HG02981 (cell line): Measurements from ENCODE around the gene SLC43A3.
"Not testable (repeated sequence)": the region's sequence is repeated elsewhere in the genome, so short reads cannot be mapped to it uniquely, and the experiment has no call there.

Experiments
- ATAC-seq: cut with Tn5 transposase; IDR thresholded peaks from one replicate; pipeline ENCODE4 v1.9.1; 2021; ENCODE audit warnings: mild to moderate bottlenecking, moderate library complexity; ENCODE audit not compliant: unreplicated experiment

Gene SLC43A3

GRCh38 chr11:57387289-57388030, 39.5 kb downstream of the SLC43A3 start:
- no peak for ATAC-seq

DNA sequence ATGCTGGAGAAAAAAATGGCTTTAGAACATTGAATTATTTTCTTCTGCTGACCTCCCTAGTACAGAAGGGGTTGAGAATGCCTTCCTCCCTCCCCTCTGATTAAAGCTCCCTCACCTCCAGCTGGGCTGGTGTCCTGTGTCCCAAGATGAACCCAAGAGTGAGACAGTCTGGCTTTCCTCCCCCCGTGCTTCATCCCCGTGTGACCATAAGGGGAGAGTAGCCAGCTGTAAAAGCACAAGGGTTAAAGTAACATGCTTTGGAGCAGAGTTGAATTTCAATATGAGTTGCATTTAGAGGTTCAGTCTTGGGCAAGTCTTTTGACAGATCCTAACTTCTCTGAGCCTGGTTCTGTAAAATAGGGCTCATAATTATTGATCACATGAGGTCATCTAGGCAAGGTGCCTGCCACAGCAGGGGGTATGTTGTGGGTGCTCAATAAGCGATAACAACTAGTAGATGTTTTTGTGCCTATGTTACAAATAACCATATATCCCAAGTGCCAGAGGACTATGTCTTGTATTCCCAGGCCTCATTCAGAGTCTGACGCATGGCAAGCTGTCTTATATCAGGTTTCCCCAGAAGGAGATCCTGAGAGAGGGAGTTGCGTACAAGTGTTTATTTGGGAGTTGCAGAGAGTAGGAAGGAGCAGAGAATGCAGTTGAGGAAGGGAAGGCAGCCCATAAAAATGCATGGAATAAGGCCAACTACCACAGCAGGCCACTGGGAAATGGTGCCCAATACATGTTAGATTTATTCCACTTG, 40.6 kb downstream of the SLC43A3 start:
- no peak for ATAC-seq

GRCh38 chr11:57380975-57381374, 45.9 kb downstream of the SLC43A3 start, which contains the start of gene PRG3:
Gene PRG3, minus strand, starts transcription at chr11:57381150. Its CDS starts 442 bp downstream, at chr11:57380708.
- ATAC-seq: no peak

DNA sequence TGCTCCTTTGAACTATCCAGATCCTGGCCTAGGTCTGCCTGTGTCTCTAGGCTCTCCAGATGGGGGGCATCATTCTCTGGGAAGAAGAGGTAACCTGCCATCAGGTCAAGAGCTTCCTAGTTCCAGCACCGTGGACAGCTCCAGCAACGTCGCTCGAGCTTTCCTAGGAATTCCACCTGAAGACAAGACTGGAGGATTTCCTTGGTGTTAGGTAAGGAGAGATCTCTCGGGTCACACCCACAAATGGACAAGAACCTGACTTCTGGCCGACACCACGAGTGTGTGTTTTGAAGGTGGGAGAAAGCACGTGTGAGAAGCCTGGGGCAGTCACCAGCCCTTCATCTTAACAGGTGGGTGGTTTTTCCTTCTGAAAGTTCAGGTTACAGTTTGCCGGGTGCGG, 47.2 kb downstream of the SLC43A3 start:
- ATAC-seq: no peak

DNA sequence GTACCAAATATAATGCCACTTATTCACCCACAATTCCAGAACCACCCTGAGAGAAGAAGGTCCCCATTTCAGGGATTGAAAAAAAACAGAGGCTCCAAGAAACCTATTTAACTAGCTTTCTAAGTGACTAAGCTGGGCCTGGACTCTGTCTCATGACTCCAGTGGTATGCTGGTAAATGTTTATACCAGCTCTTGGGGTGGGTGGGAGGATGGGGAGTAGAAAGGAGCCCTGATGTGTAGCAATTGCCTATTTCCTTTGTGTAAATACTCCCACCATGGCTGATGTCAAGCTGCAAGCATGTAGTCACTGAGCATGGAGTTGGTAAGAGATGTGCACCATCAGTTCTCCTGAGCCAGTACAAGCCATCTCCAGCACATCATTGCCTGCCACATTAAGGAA, 48.7 kb downstream of the SLC43A3 start:
- no peak for ATAC-seq

DNA sequence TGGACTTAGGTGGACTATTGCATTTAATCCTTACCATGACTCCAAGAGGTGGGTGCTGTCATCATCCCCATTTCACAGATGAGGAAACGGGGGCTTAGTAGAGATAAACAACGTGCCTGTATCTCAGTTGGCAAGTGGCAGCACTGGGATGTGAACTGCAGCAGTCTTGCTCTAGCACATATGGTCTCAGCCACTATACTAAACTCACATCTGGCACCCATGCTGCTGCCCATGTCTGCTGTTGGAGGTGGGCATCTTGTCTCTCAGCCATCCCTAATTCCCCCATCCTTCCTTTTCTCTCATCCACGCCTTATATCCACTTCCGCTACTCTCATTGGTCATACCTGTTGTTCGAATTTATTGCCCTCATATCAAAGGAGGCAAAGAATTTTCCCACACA, 49.8 kb downstream of the SLC43A3 start:
- ATAC-seq: no peak

GRCh38 chr11:57376095-57377090, 50.5 kb downstream of the SLC43A3 start:
- ATAC-seq: no peak

DNA sequence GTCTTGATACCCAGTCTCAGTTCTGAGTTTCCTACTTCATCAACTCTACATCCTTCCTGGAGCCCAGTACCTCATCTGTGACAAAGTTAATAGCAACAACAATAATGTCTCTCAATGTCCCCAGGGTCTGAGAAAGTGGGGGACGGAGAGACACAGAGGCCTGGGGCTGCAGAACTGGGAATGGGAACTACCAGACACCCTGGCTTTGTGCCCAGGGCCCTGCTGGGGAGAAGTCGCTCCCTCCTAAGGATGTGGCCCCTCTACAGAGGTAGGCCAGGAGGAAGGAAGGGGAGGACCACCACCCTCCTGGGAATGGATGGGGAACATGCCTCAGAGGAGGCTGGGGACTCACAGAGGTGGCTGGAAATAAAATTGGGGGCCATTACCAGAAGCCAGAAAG, 51.4 kb downstream of the SLC43A3 start:
- no peak for ATAC-seq

DNA sequence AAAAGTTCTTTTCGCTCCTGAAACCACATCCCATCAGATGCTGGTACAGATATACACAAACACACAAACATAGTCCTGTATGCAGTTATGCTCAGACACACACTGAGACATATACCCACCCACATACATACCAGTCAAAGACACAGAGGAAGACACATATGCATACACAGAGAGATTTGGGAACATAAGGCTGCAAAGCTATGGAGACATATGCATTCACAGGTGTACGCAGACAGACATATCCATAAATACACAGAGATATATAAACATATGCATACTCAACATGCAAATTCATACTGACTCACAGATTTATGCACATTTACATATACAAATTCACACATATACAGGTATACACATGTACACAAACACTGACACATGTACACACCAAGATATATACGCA, 52.0 kb downstream of the SLC43A3 start:
- ATAC-seq: no peak

DNA sequence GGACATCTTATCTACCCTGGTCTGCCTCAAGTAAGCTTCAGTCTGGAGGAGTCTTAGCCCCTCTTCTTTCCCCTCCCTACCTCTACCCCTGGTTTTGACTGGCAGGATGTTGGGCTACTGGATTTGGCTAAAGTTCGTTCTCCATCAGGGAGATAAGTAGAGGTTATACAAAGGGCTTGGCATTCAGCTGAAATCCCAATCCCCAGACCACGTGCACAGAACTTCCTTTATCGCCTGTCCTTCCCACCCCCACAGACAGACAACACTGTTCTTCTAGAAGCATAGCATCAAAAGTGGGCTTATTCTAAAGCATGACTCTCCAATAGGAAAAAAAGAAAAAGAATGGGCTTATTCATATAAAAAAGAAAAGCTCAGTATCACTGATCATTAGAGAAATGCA, 53.8 kb downstream of the SLC43A3 start:
- no peak for ATAC-seq

- ATAC-seq: no peak
Observed at GRCh38 chr11:57370941-57371340, 56.0 kb downstream of the SLC43A3 start.

DNA sequence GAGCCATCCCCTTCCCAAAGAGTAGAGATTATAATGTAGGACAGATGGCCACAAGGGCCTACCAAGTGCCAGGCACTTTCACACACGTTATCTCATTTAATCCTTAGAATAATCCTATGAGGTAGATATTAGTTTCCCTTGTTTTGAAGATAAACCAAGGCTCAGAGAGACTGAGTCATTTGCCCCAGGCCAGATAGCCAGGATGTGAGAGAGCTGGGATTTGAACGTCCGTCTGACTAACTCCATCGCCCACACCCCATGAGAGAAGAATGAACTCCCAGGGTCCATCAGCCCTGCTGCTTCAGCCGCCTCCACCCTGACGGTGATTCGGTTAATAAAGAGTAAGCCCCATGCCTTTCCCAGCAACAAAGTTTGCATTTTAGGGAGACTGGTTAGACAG, 56.7 kb downstream of the SLC43A3 start:
- ATAC-seq: no peak

DNA sequence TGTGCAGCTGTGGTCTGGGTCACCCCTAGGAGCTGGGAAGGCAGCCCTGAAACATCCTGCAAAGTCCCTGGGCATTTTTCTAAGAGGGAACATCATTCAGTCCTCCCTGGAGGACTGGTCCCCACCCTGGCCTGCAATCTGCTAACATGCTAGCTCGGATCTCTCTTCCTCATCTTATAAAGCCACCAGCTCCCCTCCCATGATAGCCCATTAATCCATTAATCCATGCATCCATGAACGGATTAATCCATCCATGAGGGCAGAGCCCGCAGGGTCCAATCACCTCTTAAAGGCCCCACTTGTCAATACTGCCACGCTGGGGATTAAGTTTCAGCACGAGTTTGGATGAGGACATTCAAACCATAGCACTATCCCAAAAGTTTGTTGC, 58.1 kb downstream of the SLC43A3 start:
- no peak for ATAC-seq

DNA sequence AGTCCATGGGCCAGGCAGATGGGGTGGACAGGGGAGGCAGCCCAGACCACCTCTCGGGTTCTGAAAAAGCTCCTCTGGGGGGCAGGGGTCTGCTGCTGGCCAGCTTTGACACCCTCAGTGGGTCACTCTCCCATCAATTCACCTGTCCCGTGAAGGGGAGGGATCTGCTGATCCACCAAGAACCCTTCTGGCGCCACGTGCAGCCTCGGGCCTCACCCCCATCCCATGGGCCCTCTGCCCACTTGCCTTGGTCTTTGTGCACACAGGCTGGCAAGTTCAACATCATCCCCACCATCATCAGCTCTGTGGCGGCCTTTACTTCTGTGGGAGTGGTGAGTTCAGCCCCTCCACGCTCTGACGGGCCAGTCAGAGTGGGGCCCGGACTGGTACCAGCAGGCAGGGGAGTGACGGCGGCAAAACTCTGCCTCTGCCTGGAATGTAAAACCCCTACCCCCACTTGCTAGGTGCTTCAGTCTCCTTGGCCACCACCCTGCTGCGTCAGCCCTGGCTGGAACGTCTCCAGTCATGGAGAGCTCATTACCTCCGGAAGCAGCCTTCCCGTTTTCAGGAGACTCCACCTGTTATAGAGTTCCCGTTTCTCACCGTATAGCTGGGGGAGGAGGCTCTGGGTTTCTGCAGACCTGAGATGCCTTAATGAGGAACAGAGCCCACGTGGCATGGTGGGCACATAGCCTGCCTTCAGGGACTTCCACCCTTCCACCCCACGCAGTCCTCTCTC, 58.6 kb downstream of the SLC43A3 start:
- no peak for ATAC-seq

DNA sequence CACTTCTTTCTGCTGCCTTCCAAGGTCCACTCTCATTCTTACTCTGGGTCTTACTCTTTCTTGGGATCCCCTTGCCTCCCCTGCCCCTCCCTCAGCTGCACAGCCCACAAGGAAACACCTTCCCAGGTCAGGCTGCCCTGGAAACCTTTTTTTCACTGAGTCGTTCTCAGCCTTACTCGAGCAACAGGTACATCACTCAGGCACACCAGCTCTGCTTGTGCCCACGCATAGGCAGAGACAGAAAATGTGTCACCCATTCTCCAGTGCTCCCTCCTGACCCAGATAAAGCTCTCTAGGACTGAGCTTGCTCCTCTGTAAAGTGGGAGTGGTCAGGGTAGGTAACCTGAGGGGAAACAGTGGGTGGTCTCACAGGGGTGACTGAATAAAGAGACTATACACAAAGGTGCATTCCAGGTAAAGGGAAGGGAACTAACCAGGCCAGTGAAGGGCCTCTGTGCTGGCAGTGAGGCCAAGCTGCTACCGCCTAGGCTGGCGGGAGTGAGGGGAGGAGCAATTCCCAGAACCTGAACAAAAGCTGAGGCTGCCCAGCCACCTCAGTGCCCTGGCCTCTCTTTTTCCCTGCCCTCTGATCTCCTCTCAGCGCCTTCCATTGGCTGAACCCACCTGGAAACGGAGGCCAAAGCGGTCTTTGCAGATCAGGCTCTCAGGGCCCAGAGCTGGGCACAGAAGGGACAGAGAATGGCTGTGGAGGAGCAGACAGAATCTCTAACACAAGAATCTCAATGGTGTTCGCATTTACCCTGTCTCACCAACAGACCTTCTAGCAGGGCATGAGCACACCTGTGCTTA, 61.9 kb downstream of the SLC43A3 start:
- ATAC-seq: no peak

- no peak for ATAC-seq
Observed at GRCh38 chr11:57363131-57364080, 63.5 kb downstream of the SLC43A3 start.

- no peak for ATAC-seq
Observed at GRCh38 chr11:57361926-57362325, 65.0 kb downstream of the SLC43A3 start.

- ATAC-seq: not testable (repeated sequence)
Observed at GRCh38 chr11:57361420-57361819, 65.5 kb downstream of the SLC43A3 start.
